GM12873 (cell line): ENCODE measurements around the gene TESMIN.

ENCODE experiments used
- TF ChIP-seq, protein P1 (sequence below): IDR thresholded peaks from 2 replicates; pipeline ENCODE4 v1.5.1; 2012; ENCODE audit warnings: low read depth, mild to moderate bottlenecking, moderate library complexity, low read length, control low read depth; ENCODE audit not compliant: insufficient read depth; ENCODE audit errors: missing control alignments

TESMIN gene

GRCh38 chr11:68782711-68783110, 31.4 kb upstream of the TESMIN start:
- TF ChIP-seq, protein P1, sequence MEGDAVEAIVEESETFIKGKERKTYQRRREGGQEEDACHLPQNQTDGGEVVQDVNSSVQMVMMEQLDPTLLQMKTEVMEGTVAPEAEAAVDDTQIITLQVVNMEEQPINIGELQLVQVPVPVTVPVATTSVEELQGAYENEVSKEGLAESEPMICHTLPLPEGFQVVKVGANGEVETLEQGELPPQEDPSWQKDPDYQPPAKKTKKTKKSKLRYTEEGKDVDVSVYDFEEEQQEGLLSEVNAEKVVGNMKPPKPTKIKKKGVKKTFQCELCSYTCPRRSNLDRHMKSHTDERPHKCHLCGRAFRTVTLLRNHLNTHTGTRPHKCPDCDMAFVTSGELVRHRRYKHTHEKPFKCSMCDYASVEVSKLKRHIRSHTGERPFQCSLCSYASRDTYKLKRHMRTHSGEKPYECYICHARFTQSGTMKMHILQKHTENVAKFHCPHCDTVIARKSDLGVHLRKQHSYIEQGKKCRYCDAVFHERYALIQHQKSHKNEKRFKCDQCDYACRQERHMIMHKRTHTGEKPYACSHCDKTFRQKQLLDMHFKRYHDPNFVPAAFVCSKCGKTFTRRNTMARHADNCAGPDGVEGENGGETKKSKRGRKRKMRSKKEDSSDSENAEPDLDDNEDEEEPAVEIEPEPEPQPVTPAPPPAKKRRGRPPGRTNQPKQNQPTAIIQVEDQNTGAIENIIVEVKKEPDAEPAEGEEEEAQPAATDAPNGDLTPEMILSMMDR: no peak

GRCh38 chr11:68780829-68781228, 29.5 kb upstream of the TESMIN start:
- TF ChIP-seq, protein P1: no peak

GRCh38 chr11:68778205-68778604, 26.9 kb upstream of the TESMIN start:
- TF ChIP-seq, protein P1: no peak

GRCh38 chr11:68776442-68777235, 25.3 kb upstream of the TESMIN start:
- TF ChIP-seq, protein P1: no peak

DNA sequence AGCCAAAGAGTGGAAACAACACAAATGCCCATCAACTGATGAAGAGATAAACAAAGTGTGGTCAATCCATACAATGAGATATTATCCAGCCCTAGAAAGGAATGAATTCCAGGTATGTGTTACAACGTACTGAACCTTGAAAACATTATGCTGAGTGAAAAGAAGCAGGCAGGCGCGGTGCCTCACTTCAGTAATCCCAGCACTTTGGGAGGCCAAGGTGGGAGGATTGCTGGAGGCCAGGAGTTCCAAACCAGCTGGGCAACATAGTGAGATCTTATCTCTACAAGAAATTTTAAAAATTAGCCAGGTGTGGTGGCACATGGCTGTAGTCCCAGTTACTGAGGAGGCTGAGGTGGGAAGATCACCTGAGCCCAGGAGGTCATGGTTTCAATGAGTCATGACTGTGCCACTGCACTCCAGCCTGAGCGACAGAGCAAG, 24.6 kb upstream of the TESMIN start:
- TF ChIP-seq, protein P1: no peak

DNA sequence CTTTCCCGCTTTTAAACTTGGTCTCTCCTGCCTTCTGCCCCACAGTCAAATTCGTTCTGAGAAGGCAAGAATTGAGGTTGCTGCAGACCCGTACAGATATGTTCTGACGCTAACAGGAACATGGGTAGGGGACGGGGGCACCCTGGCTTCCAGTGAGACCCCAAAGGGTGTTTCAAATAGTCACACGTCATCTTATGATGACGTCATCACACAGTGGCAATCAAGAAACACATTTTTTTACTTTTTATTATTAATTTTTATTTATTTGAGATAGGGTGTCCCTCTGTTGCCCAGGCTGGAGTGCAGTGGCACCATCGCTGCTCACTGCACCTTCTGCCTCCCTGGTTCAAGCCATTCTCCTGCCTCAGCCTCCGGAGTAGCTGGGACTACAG, 22.9 kb upstream of the TESMIN start:
- TF ChIP-seq, protein P1: no peak

GRCh38 chr11:68773521-68774193, 22.3 kb upstream of the TESMIN start:
- TF ChIP-seq, protein P1: no peak
